Measurements from ENCODE around the gene NOL9. TPM values are rescaled to one million over a fixed set of nuclear protein-coding genes. Genes with fewer than 3 reads are reported as not detected.

Gene NOL9
- total and polyA plus RNA-seq, 9 of the 15 experiments (the other 6 are each of a cell fraction or from before 2014, with no cell fraction given) = 5.6 to 76.5 (median 47.3) TPM

DNA sequence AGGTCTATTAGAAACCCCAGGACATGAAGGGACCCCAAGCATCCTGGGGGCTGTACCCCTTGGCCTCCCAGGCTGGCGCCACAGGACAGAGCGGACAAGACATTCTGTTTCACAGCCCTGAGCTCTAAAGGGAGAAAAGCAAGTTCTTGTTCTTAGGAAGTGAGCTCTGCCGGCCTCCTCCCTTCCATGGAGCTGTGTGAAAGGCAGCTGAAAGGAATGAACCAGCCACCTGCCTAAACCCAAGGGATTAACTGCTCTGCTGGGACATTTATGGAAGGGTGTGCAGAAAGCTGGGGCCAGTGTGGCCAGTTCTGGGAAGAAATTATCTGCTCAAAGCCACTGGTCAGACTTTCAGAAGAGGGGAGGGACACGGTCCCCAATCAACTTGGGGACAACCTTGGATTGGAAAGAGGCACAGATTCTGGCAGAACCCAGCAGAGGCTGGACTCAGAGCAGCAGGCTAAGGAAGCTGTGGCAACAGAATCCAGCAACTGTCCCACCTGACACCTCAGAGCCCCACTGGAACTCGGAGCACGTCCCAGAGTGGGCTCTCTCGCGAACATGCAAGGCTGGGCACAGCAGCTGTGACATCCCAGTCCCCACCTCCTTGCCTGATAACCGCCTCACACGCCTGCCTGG lies 46.2 kb upstream of the NOL9 start (continued):
- TF ChIP-seq NONO (IDR thresholded peaks at IDR 0.05; ENCODE audit: low read depth in 2 of 2, low read length in 1 of 2) (peak in 1 of 2 experiments; percentile 34; a peak in 1 of 4 replicates), TAF1 (IDR thresholded peaks at IDR 0.05; ENCODE audit: control insufficient read depth, extremely low read depth, insufficient read depth, low read length, severe bottlenecking) (peak; percentile 1), HNRNPUL1 (IDR thresholded peaks at IDR 0.05; ENCODE audit: low read length) (no peak), ADNP (tag; IDR thresholded peaks at IDR 0.05) (no peak), ZNF79 (CRISPR knock-in tag; IDR thresholded peaks at IDR 0.05; ENCODE audit: low read depth) (no peak), GABPB1 (CRISPR knock-in tag; IDR thresholded peaks at IDR 0.05) (peak; percentile 10; the same call in 1 of the 2 replicates), RBFOX2 (IDR thresholded peaks at IDR 0.05; ENCODE audit: low read depth, low read length) (peak; percentile 42), KAT7 (CRISPR knock-in tag; IDR thresholded peaks at IDR 0.05; ENCODE audit: borderline replicate concordance) (peak; percentile 68), KDM5B (IDR thresholded peaks at IDR 0.05; ENCODE audit: insufficient replicate concordance, low read depth, low read length) (peak; percentile 57), NCOA6 (IDR thresholded peaks at IDR 0.05) (no peak), LEF1 (IDR thresholded peaks at IDR 0.05) (no peak), POLR2G (IDR thresholded peaks at IDR 0.05; ENCODE audit: low read depth, low read length) (0 out of 2 replicates have a peak, but pooled peaks have one; percentile 35), SMAD4 (CRISPR knock-in tag; conservative IDR thresholded peaks at IDR 0.05) (no peak), ZNF347 (CRISPR knock-in tag; IDR thresholded peaks at IDR 0.05; ENCODE audit: low read depth) (no peak), PHF20 (IDR thresholded peaks at IDR 0.05; ENCODE audit: partially characterized antibody) (no peak), ZNF197 (CRISPR knock-in tag; IDR thresholded peaks at IDR 0.05; ENCODE audit: low read depth) (no peak), SP1 (CRISPR knock-in tag; IDR thresholded peaks at IDR 0.05) (0 out of 2 replicates have a peak, but pooled peaks have one; percentile 62), IRF2 (CRISPR knock-in tag; IDR thresholded peaks at IDR 0.05) (no peak), KLF16 (IDR thresholded peaks at IDR 0.05) (no peak), ATF1 (CRISPR knock-in tag; IDR thresholded peaks at IDR 0.05) (no peak), ATF1 (tag; IDR thresholded peaks at IDR 0.05) (peak; percentile 21; the same call in 1 of the 2 replicates)
- TF ChIP-seq, protein P1, sequence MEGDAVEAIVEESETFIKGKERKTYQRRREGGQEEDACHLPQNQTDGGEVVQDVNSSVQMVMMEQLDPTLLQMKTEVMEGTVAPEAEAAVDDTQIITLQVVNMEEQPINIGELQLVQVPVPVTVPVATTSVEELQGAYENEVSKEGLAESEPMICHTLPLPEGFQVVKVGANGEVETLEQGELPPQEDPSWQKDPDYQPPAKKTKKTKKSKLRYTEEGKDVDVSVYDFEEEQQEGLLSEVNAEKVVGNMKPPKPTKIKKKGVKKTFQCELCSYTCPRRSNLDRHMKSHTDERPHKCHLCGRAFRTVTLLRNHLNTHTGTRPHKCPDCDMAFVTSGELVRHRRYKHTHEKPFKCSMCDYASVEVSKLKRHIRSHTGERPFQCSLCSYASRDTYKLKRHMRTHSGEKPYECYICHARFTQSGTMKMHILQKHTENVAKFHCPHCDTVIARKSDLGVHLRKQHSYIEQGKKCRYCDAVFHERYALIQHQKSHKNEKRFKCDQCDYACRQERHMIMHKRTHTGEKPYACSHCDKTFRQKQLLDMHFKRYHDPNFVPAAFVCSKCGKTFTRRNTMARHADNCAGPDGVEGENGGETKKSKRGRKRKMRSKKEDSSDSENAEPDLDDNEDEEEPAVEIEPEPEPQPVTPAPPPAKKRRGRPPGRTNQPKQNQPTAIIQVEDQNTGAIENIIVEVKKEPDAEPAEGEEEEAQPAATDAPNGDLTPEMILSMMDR (IDR thresholded peaks at IDR 0.05 in 2 of 3, conservative IDR thresholded peaks at IDR 0.05 in 1 of 3; ENCODE audit: insufficient read depth in 2 of 3, low read depth in 1 of 3, low read length in 3 of 3) = 0 out of 6 replicates have a peak, but pooled peaks of 1 of the 3 experiments have one; percentile 0
- TF ChIP-seq, protein P2, sequence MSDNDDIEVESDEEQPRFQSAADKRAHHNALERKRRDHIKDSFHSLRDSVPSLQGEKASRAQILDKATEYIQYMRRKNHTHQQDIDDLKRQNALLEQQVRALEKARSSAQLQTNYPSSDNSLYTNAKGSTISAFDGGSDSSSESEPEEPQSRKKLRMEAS (CRISPR knock-in tag; IDR thresholded peaks at IDR 0.05) = no peak; the same call in 1 of the 2 replicates
- TF ChIP-seq, protein P3, sequence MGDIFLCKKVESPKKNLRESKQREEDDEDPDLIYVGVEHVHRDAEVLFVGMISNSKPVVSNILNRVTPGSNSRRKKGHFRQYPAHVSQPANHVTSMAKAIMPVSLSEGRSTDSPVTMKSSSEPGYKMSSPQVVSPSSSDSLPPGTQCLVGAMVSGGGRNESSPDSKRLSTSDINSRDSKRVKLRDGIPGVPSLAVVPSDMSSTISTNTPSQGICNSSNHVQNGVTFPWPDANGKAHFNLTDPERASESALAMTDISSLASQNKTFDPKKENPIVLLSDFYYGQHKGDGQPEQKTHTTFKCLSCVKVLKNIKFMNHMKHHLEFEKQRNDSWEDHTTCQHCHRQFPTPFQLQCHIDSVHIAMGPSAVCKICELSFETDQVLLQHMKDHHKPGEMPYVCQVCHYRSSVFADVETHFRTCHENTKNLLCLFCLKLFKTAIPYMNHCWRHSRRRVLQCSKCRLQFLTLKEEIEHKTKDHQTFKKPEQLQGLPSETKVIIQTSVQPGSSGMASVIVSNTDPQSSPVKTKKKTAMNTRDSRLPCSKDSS (IDR thresholded peaks at IDR 0.05; ENCODE audit: low read depth, partially characterized antibody) = no peak
- TF ChIP-seq, protein P4, sequence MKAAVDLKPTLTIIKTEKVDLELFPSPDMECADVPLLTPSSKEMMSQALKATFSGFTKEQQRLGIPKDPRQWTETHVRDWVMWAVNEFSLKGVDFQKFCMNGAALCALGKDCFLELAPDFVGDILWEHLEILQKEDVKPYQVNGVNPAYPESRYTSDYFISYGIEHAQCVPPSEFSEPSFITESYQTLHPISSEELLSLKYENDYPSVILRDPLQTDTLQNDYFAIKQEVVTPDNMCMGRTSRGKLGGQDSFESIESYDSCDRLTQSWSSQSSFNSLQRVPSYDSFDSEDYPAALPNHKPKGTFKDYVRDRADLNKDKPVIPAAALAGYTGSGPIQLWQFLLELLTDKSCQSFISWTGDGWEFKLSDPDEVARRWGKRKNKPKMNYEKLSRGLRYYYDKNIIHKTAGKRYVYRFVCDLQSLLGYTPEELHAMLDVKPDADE (conservative IDR thresholded peaks at IDR 0.05; ENCODE audit: control insufficient read depth, low read depth, low read length) = peak; percentile 23
